HG02885 (cell line): ENCODE measurements around the gene KCNN2.

Experiments
- ATAC-seq: cut with Tn5 transposase; IDR thresholded peaks from one replicate; pipeline ENCODE4 v1.9.1; 2021; ENCODE audit warnings: mild to moderate bottlenecking; ENCODE audit not compliant: unreplicated experiment, poor library complexity

KCNN2 gene

GRCh38 chr5:114361724-114362196 is at the start of gene KCNN2:
KCNN2 (plus strand) TSS chr5:114362070; CDS start chr5:114362140, 70 bp downstream.
- peak; percentile 52 for ATAC-seq

GRCh38 chr5:114312658-114313057 is 49.2 kb upstream of the KCNN2 start:
- no peak for ATAC-seq

GRCh38 chr5:114314061-114314460 is 47.8 kb upstream of the KCNN2 start:
- ATAC-seq: no peak

GRCh38 chr5:114316167-114316566 is 45.7 kb upstream of the KCNN2 start:
- ATAC-seq: no peak

- ATAC-seq: no peak
These were observed 44.1 kb upstream of the KCNN2 start for GRCh38 chr5:114317751-114318150.

GRCh38 chr5:114319236-114319635 is 42.6 kb upstream of the KCNN2 start:
- ATAC-seq: no peak

- no peak for ATAC-seq
These were observed 42.0 kb upstream of the KCNN2 start for GRCh38 chr5:114319821-114320220.

- no peak for ATAC-seq
These were observed 37.6 kb upstream of the KCNN2 start for GRCh38 chr5:114324282-114324681.

GRCh38 chr5:114325541-114325940 is 36.3 kb upstream of the KCNN2 start:
- ATAC-seq: peak; percentile 41

- no peak for ATAC-seq
These were observed 34.4 kb upstream of the KCNN2 start for GRCh38 chr5:114327474-114327873.

GRCh38 chr5:114327987-114328386 is 33.9 kb upstream of the KCNN2 start:
- peak; percentile 46 for ATAC-seq

GRCh38 chr5:114330916-114331531 is 30.8 kb upstream of the KCNN2 start:
- ATAC-seq: no peak

- no peak for ATAC-seq
These were observed 29.4 kb upstream of the KCNN2 start for GRCh38 chr5:114332493-114332892.

- ATAC-seq: no peak
These were observed 28.9 kb upstream of the KCNN2 start for GRCh38 chr5:114332925-114333324.

GRCh38 chr5:114335391-114335790 is 26.5 kb upstream of the KCNN2 start:
- no peak for ATAC-seq

- ATAC-seq: no peak
These were observed 22.8 kb upstream of the KCNN2 start for GRCh38 chr5:114339108-114339507.

GRCh38 chr5:114346181-114346580 is 15.7 kb upstream of the KCNN2 start:
- no peak for ATAC-seq

GRCh38 chr5:114355086-114355830 is 6.6 kb upstream of the KCNN2 start:
- no peak for ATAC-seq

- no peak for ATAC-seq
These were observed 3.5 kb upstream of the KCNN2 start for GRCh38 chr5:114358329-114358728.

GRCh38 chr5:114360357-114360756 is 1.5 kb upstream of the KCNN2 start:
- no peak for ATAC-seq

GRCh38 chr5:114360816-114361723 is 800 bp upstream of the KCNN2 start:
- peak; percentile 62 for ATAC-seq
